GF-D8 (cell line): Measurements from ENCODE around the gene APOBEC3F.
"Not testable (repeated sequence)": the region's sequence is repeated elsewhere in the genome, so short reads cannot be mapped to it uniquely, and the experiment has no call there.

ENCODE experiments used
- DNase-seq: peaks from one replicate; lab custom pipeline; 2025; lab: John Stamatoyannopoulos, UW

Gene APOBEC3F

DNA sequence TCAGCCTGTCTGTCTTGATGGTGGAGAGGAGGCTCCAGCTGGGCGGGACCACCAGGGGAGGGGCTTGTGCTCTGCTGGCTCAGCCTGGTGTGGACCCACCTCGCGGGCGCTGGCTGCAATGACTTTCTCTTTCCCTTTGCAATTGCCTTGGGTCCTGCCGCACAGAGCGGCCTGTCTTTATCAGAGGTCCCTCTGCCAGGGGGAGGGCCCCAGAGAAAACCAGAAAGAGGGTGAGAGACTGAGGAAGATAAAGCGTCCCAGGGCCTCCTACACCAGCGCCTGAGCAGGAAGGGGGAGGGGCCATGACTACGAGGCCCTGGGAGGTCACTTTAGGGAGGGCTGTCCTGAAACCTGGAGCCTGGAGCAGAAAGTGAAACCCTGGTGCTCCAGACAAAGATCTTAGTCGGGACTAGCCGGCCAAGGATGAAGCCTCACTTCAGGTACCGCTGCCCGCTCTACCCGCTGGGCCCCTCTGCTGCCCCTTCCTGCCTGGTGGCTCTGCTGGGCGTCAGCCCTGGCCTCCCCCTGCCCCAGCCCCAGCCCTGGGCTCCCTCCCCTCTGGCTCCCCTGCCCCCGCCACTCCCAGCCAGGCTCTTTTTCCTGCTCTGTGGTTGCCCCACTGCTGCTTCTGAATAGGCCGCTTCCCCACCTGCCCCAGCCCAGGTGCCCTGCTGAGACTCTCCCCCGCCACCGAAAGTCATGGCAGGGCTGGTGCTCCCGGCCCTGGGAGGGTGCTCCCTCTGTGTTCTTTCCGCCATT lies at the start of gene APOBEC3F:
TSS of gene APOBEC3F (plus strand) at position 327 of the 759 bp plus-strand sequence. CDS start at position 424, 97 bp downstream.
- not testable (repeated sequence) for DNase-seq

DNA sequence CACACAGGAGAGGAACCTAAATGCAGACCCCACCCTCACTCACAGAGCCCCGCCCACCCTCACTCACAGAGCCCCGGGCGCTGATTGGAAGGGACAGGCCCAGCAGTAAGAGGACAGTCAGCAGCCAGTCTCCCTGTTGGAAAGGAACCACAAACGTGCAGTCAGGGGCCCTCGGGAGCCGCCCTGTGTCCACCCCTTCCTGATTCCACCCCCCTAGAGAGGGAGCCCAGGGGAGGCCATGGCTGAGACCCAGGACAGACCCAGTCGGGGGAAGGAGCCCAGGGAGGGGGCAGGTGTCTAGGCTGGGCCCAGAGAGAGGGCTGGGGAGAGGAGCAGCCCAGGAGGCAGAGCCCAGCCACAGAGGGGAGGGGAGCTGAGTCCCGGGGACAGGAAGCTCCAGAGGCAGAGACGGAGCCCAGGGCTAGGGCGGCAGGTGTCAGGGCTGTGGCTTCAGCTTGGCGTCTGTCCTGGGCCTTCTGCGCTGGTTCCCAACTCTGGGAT lies 47.7 kb upstream of the APOBEC3F start:
- DNase-seq = not testable (repeated sequence)

DNA sequence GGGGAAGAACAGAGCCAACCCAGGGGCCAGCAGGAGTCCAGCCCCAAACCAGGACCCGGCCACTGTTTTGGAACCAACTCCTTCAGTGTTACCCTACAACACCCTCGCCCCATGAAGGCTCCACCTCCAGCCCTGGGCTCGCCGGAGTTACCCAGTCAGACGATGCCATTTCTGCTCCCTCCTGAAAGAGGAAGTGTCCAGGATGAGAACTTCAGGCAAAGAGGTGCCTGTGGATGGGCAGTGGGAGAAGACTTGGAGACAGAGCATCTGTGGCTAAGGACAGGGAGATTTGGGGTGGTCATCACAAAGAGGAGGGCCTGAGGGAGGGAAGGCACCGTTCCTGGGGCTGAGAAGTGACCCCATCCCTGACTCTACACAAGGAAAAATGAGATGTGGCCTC lies 44.6 kb upstream of the APOBEC3F start:
- no peak for DNase-seq

DNA sequence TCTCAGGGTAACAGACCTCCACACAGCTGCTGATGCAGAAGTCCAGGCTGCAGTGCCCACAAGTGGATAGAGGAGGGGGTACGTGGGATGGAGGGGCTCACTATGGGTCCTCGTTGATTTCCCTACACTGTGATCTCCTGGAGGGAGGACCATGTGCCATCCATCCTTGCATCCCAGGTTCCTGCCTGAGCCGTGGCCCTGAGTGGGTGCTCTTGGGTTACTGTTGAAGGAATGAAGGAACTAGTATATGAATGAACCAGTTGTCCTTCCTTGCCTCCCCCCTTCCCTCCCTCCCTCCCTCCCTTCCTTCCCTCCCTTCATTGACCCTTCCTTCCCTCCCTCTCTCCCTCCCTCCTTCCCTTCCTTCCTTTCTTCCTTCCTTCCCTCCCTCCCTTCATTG lies 43.1 kb upstream of the APOBEC3F start:
- DNase-seq = no peak

DNA sequence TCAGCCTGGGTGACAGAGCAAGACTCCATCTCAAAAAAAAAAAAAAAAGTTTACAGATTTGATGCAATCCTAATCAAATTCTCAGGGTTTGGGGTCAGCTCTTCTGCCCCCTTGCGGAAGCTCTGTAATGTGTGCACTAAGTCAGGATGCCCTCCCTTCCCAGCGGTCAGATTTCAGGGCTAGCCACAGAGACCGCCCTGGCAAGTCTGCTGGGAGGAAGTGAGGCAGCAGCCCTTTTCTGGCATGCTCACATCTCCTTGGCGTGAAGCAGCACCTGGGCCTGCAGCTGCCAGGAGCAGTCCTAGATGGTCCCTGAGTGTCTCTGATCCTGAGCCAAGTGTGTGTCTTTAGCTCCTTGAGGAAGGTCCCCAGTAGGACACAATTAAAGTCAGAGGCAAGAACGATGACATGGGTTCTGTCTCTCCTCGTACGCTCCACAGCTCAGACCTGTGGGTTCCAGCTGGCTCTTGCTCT lies 37.5 kb upstream of the APOBEC3F start:
- peak; percentile 67 for DNase-seq

DNA sequence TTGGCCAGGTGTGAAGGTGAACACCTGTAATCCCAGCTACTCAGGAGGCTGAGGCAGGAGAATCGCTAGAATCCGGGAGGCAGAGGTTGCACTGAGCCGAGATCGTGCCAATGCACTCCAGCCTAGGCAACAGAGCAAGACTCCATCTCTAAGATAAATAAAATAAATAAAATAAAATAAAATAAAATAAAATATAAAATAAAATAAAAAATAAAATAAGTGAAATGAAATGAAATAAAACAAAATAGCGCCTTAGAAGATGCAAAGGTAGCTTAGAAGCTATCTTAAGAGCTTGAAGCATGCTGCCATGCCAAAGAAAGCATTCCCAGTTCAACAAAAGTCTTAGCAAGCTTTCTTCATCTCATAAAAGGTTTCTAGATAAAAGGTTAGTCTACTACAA lies 33.5 kb upstream of the APOBEC3F start:
- DNase-seq = no peak

DNA sequence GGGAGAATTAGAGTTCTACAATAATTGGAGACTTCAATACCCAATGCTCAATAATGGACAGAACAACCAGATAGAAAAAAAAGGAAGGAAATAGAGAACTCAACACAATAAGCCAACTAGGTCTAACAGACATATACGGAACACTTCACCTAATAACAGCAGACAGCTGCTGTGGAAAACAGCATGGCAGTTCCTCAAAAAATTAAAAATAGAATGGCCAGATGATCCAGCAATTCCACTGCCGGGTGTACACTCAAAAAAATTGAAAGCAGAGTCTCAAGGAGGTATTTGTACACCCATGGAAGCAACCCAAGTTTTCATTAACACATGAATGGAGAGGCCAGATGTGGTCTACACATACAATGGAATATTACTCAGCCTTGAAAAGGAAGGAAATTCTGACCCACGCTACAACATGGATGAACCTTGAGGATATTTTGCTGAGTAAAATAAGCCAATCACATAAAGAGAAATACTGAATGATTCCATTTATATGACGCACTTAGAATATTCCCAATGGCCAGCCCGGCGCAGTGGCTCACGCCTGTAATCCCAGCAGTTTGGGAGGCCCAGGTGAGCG lies 32.3 kb upstream of the APOBEC3F start:
- DNase-seq = not testable (repeated sequence)

DNA sequence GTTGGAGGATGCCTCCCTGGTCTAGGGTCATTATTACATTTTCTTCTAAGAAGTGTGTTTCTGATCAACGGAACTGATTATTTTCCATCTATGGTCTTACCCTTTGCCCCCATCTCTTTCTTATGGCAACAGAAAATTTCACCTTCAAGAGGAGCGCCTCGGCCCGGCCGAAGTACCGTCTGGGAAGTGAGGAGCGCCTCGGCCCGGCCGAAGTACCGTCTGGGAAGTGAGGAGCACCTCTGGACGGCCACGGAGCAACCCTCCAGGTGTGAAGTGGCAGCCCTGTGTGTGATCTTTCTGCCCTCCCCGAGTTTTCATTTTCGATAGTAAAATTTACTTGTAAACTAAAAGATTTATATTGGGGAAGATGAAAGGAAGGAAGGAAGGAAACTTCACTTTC lies 29.7 kb upstream of the APOBEC3F start:
- no peak for DNase-seq

DNA sequence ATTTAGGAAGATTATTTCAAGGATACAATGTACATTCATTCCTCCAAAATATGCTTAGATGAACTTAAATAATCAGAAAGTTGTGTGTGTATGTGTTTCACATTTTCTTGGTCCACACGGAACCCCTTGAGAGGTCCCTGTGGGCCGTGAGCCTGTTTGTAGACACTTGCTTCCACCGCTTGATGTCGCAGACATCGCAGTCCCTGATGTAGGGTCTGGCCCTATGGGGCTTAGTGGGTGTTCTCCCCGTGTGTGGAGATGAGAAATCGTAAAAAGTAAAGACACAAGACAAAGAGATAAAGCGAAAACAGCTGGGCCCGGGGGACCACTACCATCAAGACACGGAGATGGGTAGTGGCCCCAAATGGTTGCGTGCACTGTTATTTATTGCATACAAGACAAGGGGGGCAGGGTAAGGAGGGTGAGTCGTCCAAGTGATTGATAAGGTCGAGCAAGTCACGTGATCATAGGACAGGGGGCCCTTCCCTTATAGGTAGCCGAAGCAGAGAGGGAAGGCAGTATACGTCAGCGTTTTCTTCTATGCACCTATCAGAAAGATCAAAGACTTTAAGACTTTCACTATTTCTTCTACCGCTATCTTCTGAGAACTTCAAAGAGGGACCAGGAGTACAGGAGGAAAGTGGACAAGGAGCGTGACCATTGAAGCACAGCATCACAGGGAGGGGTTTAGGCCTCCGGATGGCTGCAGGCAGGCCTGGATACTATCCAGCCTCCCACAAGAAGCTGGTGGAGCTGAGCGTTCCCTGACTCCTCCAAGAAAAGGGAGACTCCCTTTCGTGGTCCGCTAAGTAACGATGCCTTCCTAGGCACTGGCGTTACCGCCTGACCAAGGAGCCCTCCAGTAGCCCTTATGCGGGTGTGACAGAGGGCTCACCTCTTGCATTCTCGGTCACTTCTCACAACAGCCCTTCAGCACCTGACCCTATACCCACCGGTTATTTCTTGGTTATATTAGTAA lies 27.8 kb upstream of the APOBEC3F start:
- DNase-seq = no peak

DNA sequence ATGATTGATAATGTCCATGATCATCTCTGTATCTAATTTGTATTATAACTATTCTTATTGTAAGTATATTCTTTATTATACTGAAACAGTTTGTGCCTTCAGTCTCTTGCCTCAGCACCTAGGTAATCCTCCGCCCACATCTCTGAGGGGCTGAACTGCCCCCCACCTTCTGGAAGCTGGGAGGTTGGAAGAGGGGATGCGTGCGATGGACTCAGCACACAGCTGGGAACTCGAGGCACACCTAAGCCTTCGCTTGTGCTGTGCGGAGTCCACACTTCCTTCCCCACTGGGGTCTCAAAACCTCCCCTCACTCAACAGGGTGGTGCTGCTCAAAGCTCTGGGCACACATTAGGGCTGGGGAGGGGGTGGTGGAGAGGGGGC lies 27.1 kb upstream of the APOBEC3F start:
- not testable (repeated sequence) for DNase-seq

DNA sequence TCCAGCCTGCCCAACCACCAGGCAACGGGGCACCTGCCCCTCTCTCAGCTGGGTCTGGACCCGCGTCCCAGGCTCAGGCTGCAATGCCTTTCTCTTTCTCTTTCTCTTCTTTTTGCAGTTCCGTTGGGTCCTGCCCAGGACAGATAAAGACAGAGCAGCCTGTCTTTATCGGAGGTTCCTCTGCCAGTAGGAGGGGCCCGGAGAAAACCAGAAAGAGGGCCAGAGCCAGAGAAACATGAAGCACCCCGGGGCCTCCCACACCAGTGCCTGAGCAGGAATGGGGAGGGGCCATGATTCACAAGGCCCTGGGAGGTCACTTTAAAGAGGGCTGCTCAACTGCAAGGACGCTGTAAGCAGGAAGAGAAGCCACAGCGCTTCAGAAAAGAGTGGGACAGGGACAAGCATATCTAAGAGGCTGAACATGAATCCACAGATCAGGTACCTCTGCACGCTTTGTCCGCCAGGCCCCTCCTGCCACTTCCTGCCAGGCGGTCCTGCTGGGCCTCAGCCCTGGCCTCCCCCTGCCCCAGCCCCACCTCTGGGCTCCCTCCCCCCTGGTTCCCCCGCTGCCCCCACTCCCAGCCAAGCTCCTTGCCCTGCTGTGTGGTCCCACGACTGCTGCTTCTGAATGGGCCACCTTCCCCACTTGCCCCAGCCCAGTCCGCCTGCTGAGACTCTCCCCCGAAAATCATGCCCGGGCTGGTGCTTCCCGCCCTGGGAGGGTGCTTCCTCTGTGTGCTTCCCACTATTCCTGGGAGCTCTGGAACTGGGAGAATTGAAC lies 26.5 kb upstream of the APOBEC3F start, which contains the start of gene APOBEC3C:
TSS of gene APOBEC3C (plus strand) at position 316 of the 781 bp plus-strand sequence. CDS start at position 422, 106 bp downstream.
- peak; percentile 60 for DNase-seq

DNA sequence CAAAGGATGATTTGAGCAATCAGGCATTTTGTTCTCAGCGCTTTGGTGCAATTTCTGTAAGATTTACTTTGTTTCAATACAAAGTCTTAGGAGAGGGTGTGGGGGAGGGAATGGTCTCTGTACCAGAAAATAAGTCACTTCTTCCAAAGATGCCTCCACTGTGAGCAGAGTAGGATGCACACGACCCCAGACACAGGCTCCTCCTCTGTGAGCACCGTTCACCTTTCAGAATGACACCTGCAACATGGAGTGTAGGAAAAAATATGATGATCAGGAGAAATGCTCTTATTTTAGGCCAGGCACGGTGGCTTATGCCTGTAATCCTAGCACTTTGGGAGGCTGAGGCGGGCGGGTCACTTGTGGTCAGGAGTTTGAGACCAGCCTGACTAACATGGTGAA lies 25.9 kb upstream of the APOBEC3F start:
- DNase-seq = not testable (repeated sequence)

DNA sequence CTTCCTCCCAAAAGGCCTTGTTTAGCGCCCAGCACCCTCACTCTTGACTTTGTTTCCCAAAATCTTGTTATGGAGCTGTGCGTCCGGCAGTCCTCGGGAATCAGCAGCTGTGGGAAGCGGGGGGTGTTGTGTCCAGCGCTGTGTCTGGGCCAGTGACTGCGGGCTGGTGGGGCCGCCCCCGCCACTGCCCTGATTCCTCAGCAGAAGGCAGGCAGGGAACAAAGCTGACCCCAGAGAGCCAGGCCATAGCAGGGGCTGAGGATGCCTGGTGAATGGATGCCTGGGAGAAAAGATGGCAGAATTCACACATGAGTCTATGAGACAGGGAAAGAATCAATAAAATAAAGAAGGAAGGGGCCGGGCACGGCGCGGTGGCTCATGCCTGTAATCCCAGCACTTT lies 24.1 kb upstream of the APOBEC3F start:
- DNase-seq = no peak

DNA sequence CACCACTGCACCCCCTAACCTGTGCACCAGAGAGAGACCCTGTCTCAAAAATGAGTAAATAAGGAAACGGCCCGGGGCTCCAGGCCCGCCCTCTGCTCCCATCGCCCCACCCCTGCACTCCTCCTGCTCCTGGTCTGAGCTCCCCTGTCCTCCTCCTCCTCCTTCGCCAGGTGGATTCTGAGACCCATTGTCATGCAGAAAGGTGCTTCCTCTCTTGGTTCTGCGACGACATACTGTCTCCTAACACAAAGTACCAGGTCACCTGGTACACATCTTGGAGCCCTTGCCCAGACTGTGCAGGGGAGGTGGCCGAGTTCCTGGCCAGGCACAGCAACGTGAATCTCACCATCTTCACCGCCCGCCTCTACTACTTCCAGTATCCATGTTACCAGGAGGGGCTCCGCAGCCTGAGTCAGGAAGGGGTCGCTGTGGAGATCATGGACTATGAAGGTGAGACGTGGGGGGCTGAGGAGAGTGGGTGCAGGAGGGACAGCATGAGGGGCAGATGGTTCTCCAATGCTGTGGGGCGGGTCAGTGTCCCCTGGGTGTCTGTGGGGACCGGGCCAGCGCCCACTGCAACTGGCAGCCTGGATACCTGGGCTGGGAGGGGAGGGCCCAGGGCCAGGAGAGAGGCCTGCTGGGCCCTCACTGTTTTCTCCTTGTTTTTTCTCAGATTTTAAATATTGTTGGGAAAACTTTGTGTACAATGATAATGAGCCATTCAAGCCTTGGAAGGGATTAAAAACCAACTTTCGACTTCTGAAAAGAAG lies 22.9 kb upstream of the APOBEC3F start:
- DNase-seq = no peak

DNA sequence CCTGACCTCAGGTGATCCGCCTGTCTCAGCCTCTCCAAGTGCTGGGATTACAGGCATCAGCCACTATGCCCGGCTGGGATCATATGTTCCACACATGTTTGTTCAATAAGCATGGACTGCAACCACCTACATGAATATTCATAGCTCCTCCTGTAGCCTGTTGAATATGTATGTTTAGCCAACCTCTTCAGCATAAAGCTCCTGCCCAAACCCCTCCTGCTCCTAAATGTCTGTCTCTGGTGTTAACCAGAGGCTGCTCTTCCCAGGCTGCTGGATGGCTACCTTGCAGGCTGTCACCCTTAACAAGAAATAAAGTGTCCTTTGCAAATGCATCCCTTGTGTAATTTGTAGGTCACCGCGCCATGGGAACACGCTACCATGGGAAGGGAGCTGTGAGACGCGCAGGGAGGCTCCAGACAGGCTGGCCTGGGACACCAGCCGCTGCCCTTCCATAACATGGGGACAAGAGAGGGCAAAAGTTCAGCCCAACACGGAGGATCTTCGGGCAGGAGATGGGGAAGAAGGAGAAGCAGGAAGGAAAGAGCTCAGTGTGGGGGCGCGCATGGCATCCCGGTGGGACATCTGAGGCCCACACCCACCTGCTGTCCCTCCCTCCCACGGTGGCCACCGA lies 20.5 kb upstream of the APOBEC3F start:
- DNase-seq = not testable (repeated sequence)

DNA sequence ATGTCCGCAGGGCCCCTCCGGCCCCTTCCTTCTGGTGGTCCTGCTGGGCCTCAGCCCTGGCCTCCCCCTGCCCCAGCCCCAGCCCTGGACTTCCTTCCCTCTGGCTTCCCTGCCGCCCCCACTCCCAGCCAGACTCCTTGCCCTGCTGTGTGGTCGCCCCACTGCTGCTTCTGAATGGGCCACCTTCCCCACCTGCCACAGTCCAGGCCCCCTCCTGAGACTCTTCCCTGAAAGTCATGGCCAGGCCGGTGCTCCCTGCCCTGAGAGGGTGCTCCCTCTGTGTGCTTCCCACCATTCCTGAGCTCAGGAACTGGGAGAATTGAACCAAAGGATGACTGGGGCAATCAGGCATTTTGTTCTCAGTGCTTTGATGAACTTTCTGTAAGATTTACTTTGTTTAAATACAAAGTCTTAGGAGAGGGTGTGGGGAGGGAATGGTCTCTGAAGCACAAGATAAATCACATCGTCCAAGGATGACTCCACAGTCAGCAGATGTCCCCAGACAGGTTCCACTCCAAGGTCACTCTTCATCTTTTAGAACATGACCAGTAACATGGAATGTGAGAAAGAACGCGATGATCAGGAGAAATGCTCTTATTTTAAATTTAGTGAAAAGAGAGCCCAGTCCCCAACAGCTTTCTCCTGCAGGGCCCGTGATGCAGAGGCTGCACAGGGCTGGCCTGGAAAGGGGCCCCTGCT lies 19.0 kb upstream of the APOBEC3F start:
- DNase-seq = no peak

DNA sequence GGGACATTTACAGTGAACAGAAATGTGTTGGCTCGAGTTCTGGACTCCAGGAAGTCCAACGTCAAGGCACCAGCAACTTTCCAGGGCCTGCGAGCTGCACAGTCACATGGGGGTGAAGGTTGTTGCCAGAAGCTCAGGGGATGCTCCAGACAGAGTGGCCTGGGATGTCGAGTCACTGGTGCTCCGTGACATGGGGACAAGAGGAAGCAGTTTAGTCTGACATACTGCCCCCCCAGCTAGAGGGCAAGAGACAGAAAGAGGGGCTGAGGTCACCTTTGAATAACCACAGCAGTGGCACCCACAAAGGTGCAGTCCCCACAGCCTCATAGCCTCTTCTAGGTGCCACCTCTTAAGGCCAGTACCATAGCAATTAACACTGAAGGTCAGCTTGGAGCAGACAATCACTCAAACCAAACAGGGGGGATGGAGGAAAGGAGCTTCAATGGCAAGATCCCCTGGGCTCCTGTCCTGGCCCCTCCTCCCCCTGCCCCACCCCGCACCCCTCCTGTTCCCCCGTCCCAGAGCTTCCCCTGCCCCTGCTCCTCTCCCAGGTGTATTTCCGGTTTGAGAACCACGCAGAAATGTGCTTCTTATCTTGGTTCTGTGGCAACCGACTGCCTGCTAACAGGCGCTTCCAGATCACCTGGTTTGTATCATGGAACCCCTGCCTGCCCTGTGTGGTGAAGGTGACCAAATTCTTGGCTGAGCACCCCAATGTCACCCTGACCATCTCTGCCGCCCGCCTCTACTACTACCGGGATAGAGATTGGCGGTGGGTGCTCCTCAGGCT lies 15.9 kb upstream of the APOBEC3F start:
- DNase-seq = no peak

DNA sequence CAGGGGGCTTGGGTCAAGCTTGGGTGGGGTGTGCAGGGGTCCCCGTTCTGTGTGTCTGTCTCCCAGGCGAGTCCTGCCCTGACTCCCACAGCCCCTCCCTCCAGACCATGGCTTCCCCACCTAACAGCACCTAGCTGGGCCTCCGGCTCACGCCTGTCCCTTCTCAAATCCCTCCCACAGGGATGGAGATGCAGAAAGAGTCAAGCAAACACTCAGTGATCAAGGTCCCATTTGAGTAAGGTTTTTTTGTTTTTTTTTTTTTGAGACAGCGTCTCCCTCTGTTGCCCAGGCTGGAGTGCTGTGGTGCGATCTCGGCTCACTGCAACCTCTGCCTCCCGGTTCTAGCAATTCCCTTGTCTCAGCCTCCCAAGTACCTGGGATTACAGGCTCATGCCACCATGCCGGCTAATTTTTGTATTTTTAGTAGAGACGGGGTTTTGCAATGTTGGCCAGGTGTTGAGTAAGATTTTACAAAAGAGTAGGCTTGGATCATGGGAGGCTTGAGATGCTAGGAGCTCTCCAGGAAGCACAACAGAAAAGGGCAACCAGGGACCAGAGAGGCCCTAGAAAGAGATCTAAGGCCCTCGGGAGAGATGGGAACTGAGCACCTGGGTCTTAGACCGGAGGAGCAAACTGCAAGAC lies 14.0 kb upstream of the APOBEC3F start:
- no peak for DNase-seq
